Measurements from ENCODE around the gene PEAR1.

PEAR1 gene, protein sequence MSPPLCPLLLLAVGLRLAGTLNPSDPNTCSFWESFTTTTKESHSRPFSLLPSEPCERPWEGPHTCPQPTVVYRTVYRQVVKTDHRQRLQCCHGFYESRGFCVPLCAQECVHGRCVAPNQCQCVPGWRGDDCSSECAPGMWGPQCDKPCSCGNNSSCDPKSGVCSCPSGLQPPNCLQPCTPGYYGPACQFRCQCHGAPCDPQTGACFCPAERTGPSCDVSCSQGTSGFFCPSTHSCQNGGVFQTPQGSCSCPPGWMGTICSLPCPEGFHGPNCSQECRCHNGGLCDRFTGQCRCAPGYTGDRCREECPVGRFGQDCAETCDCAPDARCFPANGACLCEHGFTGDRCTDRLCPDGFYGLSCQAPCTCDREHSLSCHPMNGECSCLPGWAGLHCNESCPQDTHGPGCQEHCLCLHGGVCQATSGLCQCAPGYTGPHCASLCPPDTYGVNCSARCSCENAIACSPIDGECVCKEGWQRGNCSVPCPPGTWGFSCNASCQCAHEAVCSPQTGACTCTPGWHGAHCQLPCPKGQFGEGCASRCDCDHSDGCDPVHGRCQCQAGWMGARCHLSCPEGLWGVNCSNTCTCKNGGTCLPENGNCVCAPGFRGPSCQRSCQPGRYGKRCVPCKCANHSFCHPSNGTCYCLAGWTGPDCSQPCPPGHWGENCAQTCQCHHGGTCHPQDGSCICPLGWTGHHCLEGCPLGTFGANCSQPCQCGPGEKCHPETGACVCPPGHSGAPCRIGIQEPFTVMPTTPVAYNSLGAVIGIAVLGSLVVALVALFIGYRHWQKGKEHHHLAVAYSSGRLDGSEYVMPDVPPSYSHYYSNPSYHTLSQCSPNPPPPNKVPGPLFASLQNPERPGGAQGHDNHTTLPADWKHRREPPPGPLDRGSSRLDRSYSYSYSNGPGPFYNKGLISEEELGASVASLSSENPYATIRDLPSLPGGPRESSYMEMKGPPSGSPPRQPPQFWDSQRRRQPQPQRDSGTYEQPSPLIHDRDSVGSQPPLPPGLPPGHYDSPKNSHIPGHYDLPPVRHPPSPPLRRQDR

GRCh38 chr1:156893048-156893953, at the start of gene PEAR1:
PEAR1 (plus strand) TSS chr1:156893718; CDS start chr1:156903927, 10,209 bp downstream.
- DNase-seq = no peak

DNA sequence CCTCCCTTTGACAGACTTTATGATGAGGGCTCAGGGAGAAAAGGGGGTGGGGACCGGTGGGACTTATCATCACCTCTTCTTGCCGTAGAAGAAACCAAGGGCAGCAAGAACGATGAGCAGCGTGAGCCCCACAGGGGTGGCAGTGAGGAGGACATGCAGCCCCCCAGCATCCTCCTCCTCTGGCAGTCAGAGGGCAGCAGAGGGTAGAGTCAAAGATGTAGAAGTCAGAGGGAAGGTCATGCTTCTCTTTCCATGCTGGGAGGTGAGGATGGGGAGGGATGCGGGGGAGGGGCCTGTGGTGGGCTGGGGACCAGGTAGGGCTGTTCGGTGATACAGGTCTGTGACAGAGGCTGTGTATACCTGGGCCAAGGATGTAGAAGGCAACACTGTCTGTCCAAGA, 49.4 kb upstream of the PEAR1 start:
- DNase-seq = no peak

- no peak for DNase-seq
Observed at GRCh38 chr1:156844638-156845037, 48.9 kb upstream of the PEAR1 start.

GRCh38 chr1:156845055-156845952, 48.2 kb upstream of the PEAR1 start:
- peak; percentile 71 for DNase-seq

- no peak for DNase-seq
Observed at GRCh38 chr1:156845953-156846545, 47.5 kb upstream of the PEAR1 start.

- no peak for DNase-seq
Observed at GRCh38 chr1:156846643-156847042, 46.9 kb upstream of the PEAR1 start.

DNA sequence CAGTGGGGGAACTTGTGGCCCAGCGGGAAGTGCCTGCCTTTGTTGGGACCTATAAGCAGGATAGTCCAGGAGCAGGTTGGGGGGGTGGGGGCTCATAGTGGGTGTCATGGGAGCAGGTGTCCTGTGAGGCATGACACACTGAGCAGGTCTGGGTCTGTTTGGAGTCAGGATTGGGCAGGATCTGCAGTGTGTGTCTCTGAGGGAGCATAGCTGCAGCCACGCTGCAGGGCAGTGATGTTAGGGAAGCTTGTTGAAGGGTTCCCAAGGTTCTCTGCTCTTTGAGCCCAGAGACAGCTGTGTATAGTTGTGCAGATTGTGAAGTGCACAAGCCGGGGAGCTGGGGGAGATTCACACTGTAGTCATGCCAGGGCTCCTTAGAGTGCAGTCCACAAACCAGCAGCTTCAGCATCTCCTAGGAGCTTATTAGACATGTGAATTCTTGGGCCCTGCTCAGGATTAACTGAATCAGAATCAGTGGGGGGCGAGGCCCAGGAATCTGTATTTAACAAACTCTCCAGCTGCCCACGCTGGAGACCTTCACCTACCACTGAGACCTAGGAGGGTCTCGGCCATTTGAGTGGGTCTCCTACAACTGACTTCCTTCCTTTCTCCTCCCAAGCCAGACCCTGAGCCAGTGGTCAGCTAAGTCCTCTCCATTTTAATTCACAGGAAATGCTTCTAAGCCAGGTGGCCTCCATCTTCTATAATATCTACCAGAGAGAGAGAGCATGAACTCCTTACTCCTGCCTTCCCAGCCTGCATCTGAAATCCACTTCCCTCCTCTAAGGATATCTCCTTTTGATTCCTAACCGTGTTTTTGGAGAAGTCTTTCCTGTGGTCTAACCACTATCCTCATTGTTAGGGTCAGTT, 45.7 kb upstream of the PEAR1 start:
- DNase-seq = no peak

GRCh38 chr1:156848461-156849150, 44.9 kb upstream of the PEAR1 start:
- DNase-seq = peak; percentile 80

DNA sequence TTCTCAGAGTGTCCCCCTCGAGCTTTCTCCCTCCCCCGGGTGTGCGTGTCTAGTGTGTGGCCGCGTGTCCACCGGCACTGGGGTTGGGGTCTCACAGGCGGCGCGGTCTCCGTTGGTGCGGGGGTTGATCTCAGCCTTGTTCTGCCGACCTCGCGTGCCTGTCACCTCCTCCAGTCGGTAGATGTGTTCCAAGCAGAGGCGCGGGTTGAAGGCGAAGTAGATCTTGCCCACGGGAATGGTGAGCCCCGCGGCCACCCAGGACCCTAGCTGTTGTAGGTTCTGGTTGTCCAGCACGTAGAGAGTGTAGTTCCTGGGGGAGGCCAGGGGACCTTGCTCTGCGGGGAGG, 44.4 kb upstream of the PEAR1 start:
- no peak for DNase-seq

DNA sequence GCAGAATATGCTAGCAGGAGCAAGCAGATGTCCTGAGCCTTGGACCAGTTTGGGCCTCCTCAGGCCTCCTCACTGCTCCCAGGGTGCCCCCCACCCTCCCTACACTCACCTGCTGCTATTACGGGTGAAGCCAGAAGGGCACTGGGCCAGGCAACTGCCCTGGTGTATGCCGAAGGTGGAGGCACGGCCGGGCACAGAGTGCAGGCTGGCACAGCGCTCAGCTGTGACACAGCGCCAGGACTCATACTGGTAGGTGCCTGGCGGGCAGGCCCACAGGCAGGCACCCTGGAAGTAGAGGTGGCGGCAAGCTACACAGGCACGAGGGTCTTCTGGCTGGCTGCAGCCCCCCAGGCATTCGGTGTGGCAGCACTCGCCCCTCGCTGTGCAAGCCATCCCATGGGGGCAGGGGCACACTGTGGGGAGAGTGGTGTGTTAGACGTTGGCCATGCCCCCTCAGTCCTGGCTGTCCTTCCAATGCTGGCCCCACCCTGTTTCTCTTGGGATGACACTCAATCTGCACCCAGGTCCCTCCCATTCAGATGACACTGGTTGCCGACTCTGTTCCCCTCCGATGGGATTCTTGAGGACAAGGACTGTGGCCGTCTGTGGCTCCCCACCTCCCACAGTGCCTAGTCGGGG, 41.6 kb upstream of the PEAR1 start:
- no peak for DNase-seq

DNA sequence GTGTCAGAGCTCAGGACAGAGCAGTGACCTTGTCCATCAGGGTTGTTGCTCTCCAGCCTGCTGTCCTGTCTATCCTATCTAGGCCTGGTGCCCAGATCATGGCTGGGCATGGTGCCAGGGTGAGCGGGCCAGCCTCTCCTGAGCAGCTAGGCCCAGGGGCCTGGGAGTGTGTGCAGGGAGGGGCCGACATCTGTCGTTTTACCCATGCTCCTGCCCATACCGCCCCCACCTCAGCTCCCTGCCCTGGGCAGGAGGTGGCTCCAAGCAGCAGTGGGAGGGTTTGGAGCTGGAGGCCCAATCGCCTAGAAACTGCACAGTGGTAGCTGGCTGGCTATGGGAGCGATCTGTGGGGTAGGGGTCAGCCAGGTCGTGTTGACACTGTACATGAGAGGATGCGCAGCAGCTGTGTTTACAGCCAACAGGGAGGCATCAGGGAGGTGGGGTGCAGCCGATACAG, 41.1 kb upstream of the PEAR1 start:
- no peak for DNase-seq

DNA sequence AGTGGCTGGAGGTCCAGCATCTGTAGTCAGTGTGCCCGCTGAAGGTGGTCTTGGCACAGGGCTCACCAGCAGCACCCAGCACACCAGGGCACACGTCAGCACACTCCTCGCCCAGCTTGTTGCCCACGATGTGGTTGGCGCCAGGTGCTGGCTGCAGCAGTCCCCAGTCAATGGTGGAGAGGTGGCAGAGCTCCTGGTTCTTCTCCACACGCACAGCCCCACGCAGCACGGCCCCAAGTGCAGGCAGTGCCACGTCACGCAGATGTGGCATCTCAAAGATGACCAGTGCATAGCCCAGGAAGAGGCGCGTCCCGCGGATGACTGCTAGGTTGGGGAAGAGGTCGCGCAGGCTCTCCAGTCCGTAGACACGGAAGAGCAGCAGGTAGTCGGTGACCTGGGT, 39.8 kb upstream of the PEAR1 start:
- no peak for DNase-seq

GRCh38 chr1:156854634-156855033, 38.9 kb upstream of the PEAR1 start:
- no peak for DNase-seq

DNA sequence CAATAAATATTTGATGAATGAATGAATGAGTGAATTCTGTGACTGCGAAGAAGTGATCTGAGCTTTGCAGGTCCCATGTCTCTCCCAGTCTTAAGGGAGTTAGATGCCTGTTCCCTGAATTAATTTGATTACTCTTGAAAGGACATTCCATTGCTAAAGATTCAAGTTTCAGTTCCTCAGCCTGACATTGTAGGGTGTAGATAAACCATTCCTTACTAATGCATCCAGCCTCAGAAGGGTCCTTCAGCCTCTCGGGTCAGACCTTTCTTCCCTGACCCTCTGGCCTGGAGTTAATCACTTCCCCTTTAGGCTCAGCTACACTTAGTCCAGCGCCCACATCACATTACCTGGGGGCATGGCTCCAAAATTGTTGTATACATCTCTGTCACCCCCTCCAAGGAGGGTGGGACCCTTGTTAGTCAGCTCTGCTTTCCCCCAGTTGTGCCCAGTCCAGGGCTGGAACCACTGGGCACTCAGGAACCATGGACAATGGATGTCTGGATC, 37.2 kb upstream of the PEAR1 start:
- no peak for DNase-seq

DNA sequence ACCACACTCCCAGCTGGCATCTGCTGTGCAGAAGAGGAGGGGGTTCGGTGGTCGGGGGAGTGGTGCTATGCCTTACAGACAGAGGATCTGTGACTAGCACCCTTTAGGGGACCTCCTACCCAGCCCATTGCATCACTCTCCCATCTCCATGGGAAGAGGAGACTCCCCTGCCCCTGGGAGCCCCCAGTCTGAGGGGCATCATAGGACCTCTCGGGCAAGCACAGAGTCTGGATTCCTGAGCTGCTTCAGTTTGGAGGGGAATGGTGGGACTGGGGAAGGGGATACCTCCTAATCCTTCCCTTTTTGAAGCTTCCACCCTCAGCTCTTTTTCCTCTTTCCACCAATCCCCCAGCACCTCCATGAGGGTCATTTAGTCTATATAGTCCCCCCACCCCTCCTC, 36.0 kb upstream of the PEAR1 start:
- DNase-seq = no peak

- no peak for DNase-seq
Observed at GRCh38 chr1:156858555-156858956, 35.0 kb upstream of the PEAR1 start.

- no peak for DNase-seq
Observed at GRCh38 chr1:156858959-156859522, 34.5 kb upstream of the PEAR1 start, which contains the start of gene INSRR. INSRR (minus strand) TSS chr1:156859117; CDS start chr1:156858621, 496 bp downstream.

DNA sequence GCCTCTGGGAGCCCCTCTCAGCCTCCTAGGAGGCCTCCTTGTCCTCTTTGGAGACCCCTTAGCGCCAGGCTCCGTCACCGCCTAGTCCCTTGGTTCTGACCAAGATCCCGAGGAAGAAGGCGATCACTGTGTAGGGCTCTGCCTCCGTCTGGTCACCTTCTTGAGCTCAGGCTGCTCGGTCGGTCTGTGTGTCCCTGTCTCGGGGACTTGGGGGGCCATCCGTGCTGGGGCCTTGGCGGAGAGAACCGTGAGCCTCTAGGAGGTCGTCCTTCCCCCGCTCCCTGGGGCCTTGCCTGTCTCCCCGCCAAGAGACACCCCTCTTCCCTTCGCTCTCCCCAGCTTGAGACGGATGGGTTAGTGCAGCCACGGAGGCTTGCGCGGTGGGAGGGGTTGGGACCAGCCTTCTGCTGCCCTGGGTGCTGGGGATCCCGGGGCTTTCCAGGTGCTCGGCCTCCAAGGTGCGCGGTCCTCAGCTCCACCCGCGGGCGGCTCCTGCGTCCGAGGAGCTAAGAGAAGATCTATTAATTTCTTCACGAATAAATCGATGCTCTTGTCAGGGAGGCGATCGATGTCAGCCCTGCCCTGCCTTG, 33.9 kb upstream of the PEAR1 start:
- DNase-seq = no peak

Measured in activated CD8-positive, alpha-beta memory T cell treated with anti-CD3 and anti-CD28 coated beads, Interleukin-2, amount 50 U/mL, for 48 hours (primary cell).